Skin epidermis (tissue), 12 donors: ENCODE data around the gene NHS.
A peak's percentile ranks its signal among the peaks of the same experiment; 100 is the strongest.

Source experiments
- H3K27ac ChIP-seq, 21 experiments: fragments of 200-600 bp; sonication (generic) in 11 of 21; one replicate each; pipeline ENCODE4 v1.5.0; 2020; ENCODE audit warnings: mild to moderate bottlenecking in 3 of 21, inconsistent platforms in 2 of 21, moderate library complexity in 2 of 21
- H3K4me3 ChIP-seq, 7 experiments: fragments of 200-600 bp; sonication (generic) in 2 of 7; one replicate each; pipeline ENCODE4 v1.5.0; 2020; ENCODE audit warnings: inconsistent platforms in 2 of 7, mild to moderate bottlenecking in 2 of 7, moderate library complexity in 1 of 7

Gene NHS

GRCh38 chrX:17403189-17403691, 28.2 kb downstream of the NHS start:
- Histone ChIP-seq H3K4me3 (no peak overlapping the region), H3K27ac (no peak overlapping the region)

DNA sequence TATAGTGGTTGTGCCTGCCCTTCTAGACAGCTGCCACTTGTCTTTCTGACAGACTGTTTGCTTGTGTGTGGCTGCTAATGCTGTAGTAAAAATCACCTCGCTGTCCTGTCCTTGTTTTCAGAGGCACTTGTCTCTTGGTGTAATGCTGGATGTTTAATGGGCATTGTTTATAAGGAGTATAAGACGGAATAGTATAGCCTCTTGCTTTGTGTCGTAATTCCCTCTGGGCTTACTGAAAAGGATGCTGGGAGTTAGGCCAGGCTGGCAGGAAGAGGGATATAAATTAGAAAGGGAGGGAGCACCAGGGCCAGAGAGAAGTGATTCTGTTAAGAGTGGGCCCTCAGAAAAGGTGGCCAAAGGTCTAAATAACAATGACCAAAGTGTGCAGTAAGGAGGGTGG, 29.0 kb downstream of the NHS start:
- Histone ChIP-seq H3K4me3 (no peak overlapping the region), H3K27ac (no peak overlapping the region)

DNA sequence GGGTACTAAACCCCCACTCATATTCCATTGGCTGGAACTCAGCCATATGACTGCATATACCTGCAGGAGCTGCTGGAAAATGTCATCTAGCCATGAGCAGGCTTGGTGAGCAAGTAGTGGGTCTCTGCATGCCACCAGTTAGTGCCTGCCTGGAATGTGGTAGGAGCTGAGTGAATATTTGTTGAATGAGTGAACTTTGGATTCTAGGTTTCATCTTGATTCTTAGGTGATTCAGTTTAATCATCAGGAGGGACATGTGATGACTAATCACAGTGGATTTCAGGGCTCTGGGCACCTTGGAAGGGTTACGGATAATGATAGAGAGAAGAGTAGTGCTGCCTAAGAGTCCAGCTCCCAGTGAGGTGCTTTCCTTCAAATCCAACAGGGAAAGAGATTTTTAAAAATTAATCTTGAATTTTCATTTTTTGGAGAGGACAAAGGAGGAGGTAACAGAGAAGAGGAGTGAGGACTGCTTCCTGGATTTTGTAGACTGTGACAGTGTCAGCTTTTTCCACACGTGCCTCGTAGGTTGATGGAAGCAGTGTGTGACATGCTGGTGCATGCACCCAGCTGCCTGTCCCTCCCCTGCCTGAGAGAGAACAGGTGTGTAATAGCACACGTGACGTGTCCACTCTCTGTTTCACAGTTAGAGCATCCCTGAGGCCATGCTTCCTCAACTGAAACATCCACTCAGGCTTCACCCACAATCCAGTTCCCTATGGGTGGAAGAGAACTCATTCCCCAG, 30.4 kb downstream of the NHS start:
- no peak overlapping the region for H3K27ac ChIP-seq
- H3K4me3 ChIP-seq: no peak overlapping the region

DNA sequence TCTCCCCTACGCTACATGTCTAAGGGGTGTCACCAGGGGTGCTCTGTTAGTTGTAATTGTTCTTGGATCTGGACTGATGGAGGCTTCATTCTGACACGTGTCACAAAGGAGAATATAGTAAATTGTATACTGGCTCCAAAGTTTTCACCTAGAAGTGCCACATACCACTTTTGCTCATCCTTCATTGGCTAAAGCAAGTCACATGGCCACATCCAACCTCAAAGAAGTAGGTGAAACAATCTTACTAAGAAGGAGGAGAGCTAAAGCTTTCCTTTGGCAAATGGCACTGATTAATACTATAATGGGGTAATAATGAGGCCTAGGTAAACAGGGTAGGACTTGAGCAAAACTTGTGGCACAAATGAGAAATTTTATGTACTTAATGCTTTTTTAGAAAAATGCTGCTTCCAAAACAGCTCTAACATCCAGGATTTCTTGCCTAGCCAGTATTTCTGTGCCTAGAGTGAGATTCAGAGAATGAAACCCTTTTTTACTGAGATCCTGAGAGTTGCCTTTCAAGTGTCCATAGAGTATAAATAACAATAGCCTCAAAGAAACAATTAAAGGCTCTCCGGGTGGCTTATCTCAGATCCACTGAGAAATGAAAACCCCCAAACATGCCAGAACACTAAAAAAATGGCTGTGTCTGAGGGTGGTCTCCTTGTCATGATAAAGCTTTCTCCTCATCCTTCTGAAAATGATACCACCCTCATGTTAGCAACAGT, 34.7 kb downstream of the NHS start:
- H3K4me3 ChIP-seq: no peak overlapping the region

DNA sequence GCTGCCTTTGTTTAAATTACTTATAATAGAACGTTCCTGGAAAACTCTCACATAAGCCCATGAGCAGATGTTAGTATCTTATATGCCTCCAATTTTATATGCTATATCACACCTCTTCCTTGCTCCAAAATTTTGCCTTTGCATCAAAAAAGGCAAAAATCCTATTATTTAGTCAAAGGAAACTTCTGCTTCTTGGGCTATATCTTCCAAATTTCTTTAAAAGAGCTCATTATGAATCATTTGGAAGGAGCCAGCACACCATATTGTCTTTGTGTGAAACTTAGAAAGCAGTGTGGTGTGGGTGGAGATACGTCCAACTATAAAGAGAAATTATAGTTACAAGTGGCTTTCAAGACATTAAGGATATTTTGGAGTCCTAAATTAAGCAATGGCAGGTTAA, 35.7 kb downstream of the NHS start:
- Histone ChIP-seq H3K4me3 (no peak overlapping the region), H3K27ac (no peak overlapping the region)

More for the DNA sequence above, 34.7 kb downstream of the NHS start:
- no peak overlapping the region for H3K27ac ChIP-seq

GRCh38 chrX:17411205-17411604, 36.2 kb downstream of the NHS start:
- Histone ChIP-seq H3K4me3 (no peak overlapping the region), H3K27ac (no peak overlapping the region)

- H3K27ac ChIP-seq: no peak overlapping the region
- H3K4me3 ChIP-seq: no peak overlapping the region
These were observed 37.7 kb downstream of the NHS start for GRCh38 chrX:17412692-17413091.

DNA sequence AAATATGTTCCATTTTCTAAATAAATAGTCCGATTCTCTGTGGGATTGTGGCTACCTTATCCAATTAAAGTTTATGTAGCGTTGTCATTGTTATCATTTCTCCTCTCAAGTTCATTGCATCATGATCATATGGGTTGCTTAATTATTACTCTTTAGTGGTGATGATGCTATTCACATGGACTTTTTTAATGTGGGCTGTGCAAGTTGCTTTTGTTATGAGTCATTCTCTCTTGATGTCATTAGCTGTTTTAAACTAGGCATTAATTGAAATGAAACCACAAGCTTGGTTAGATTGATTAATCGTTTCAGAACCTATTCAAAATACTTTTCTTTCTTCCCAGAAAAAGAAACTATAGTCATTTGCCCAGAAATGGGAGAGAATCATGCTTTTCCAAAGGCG, 38.2 kb downstream of the NHS start:
- Histone ChIP-seq H3K4me3 (no peak overlapping the region), H3K27ac (no peak overlapping the region)

DNA sequence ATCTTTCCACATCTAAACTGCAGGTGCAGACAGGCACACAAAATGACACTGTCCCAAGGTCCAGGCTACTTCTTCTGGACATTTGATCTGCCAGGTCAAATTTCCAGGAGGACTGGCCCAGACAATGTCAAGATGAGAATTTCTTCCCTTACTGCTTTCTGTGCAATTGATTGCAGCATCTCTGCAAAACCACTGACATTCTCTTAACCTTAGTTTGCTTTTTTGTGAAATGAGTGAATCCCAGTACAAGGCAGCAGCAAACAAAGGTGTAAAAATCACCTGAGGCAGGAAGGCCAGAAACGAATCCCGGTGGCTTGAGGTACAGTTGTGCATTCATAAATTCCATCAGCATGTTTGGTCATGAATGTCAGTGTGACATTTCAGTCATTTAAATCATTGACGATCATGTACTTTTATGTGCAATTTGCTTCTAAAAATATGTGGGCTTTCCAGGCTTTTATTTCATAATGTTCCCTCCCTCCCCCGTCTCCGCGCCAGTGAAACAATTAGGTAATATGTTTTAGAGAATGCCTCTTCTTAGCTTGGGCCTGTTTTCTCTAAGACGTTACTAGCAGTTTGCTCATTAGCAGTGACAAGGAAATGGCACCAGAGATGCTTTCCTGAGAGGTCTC, 39.1 kb downstream of the NHS start:
- Histone ChIP-seq H3K4me3 (no peak overlapping the region), H3K27ac (peak overlapping the region in 4 of 21 experiments; percentile 4 to 49 (median 12))

DNA sequence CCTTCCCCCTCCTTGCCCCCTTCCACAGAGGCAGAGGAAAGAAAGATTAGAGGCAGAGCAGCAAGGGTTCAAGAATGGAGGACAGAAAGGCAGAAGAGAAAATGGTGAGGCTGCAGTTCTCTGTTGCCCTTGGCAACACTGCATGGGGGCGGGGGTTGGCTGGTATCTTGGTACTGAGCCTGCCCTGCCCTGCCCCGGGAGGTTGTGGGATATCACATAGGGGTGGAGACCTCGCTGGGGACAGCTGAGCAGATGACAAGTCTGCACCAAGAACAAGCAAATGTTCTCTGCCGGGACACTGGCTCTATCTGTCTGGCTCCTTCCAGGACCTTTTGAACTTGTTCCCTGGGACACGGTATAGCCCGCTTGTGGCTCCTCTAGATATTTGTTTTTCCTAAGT, 39.8 kb downstream of the NHS start:
- no peak overlapping the region for H3K4me3 ChIP-seq
- peak overlapping the region in 3 of 21 experiments; percentile 6 to 44 (median 18) for H3K27ac ChIP-seq

DNA sequence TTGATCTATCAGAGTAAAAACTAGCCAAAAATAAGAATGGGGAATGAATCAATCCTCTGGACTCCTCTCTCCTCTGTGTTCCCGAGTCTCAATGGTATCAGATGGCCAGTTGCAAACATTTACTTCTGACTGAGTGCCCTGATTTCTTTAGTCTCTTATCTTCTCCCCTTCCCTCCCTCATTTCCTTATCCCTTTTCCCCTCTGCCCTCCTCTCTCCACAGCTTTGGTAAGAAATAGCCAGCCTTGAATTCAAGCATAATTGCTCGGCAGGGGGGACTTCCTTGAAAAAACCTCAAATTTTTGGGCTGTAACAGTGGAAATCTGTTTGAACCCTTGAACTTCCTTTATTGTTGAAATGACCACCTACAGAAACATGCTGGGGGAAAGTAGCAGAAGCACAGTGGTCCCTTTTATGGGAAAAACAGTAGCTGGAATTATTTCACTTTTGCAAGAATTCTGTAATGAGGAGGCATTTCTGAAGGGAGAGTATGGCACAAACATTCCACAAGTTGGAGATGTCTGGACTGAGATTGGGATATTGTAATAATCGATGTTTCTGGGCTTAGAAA, 40.3 kb downstream of the NHS start:
- Histone ChIP-seq H3K4me3 (no peak overlapping the region), H3K27ac (no peak overlapping the region)

GRCh38 chrX:17417372-17417771, 42.4 kb downstream of the NHS start:
- no peak overlapping the region for H3K4me3 ChIP-seq
- no peak overlapping the region for H3K27ac ChIP-seq

DNA sequence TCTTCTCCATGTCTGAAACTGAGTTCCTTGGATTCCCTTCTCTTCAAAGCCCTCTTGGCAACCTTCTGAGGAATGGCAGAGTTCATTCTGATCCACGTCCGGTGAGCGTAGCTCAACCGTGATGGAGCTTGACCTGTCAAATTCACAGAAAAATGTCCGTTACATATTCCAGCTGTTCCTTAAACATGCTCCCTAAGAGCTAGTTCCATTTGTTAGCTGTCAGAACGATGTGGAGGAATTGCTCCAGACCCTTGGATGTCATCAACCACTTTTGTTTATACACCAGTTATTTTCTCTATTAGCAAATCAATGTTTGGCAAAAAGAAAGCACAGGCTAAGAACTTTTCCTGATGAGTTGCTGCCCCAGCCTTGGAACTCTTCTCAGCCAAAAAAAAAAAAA, 50.1 kb downstream of the NHS start:
- H3K27ac ChIP-seq: no peak overlapping the region
- no peak overlapping the region for H3K4me3 ChIP-seq

DNA sequence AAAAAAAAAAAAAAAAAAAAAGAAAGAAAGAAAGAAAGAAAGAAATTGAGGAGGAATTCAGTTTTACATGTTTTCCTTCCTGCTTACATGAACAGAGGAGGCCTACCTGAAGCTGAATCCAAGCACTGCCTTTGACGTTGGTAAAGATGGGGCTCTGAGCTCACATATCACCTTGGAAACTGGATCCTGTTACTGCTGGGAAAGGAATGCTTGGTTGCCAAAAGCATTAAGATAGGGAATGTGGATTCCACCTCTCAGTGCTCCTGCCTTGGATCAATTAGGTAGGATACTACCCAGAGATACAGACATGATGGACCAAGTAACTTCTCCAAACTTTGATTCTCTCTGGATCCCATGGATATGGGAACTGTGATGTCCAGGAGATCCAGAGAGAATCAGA, 50.6 kb downstream of the NHS start:
- Histone ChIP-seq H3K4me3 (no peak overlapping the region), H3K27ac (no peak overlapping the region)

GRCh38 chrX:17431171-17431570, 56.2 kb downstream of the NHS start:
- Histone ChIP-seq H3K4me3 (no peak overlapping the region), H3K27ac (no peak overlapping the region)

DNA sequence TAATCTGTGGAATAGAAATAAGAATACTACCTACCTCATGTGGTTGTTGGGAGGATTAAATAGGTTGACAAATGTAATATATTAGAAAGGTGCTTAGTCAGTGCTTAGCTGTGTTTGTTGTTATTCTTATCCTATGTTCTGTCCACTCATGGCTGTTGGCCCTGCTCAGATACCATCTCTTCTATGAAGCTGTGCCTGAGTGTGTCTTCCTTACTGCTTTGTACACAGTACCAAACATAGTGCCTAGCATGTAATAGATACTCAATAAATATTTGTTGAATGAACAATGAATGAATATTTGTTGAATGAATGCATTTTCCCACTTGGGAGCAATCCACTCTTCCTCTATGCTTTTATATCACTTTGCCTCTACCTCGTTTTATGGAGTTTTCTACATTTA, 57.2 kb downstream of the NHS start:
- no peak overlapping the region for H3K4me3 ChIP-seq
- no peak overlapping the region for H3K27ac ChIP-seq

- Histone ChIP-seq H3K4me3 (no peak overlapping the region), H3K27ac (no peak overlapping the region)
These were observed 59.0 kb downstream of the NHS start for GRCh38 chrX:17433965-17434364.

DNA sequence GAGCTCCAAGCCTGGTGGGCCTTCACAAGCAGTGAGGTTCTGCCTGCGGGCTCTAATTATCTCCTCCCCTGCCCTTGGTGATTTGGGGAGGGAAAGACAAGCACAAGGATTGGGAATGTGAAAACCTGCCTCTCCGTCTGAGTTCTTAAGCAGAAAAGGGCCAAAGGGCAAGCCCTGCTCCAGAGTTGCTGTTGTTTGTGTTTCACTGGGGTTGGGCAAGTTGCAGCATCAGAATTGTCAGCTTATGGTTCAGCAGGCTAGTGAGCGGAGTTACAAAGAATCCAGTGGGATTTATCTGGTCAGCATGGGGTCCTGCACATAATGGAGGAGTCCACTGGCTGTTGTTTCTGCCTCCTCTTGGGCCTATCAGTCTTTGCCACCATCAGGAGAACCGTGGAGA, 60.5 kb downstream of the NHS start:
- no peak overlapping the region for H3K4me3 ChIP-seq
- H3K27ac ChIP-seq: no peak overlapping the region

GRCh38 chrX:17438221-17438620, 63.2 kb downstream of the NHS start:
- no peak overlapping the region for H3K4me3 ChIP-seq

DNA sequence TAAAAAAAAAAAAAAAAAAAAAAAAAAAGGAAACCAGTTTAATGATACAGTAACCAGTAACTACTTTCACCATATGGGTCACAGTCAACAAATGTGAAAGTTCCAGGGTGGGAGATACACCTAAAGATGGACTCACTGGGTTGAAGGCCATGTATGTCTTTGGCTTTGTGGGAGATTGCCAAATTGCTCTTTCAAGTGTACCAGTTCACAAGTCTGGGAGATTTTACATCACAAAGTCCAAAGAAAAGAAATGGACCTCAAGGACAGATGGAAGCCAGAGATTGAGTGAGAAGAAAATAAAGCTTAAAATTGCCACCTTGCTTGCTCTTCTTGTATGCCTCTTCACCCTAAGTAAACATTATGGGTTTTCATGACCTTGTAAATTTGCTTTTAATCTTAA, 65.3 kb downstream of the NHS start:
- Histone ChIP-seq H3K27ac (no peak overlapping the region), H3K4me3 (no peak overlapping the region)

More at GRCh38 chrX:17438221-17438620, 63.2 kb downstream of the NHS start:
- no peak overlapping the region for H3K27ac ChIP-seq

DNA sequence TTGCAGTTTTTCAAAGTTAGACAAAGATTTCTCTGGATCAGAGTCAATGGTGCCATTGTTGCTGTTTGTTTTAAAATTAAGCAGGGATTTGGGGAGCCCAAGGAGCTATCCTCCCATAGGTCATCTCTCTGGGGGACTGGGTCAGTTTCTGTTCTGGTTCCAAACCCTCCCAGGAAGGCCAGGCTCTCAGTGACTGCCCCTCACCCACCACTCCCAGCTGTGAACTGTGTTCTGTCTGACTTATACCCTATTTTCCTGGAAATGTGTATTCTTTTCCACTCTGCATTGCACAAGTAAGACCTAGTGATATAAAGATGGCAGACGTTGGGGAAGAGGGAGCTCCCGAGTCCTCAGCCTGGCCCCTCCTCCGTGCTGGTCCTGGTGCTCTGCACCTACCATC, 65.8 kb downstream of the NHS start:
- Histone ChIP-seq H3K27ac (no peak overlapping the region), H3K4me3 (no peak overlapping the region)
